ENCODE data around the gene PLOD3. TPM values are rescaled to one million over a fixed set of nuclear protein-coding genes. Genes with fewer than 3 reads are reported as not detected.
A peak's percentile ranks its signal among the peaks of the same experiment; 100 is the strongest.

The PLOD3 gene
- total and polyA plus RNA-seq, 3 experiments from 2014 or later: 23.1 to 45.4 (median 41.3) TPM

DNA sequence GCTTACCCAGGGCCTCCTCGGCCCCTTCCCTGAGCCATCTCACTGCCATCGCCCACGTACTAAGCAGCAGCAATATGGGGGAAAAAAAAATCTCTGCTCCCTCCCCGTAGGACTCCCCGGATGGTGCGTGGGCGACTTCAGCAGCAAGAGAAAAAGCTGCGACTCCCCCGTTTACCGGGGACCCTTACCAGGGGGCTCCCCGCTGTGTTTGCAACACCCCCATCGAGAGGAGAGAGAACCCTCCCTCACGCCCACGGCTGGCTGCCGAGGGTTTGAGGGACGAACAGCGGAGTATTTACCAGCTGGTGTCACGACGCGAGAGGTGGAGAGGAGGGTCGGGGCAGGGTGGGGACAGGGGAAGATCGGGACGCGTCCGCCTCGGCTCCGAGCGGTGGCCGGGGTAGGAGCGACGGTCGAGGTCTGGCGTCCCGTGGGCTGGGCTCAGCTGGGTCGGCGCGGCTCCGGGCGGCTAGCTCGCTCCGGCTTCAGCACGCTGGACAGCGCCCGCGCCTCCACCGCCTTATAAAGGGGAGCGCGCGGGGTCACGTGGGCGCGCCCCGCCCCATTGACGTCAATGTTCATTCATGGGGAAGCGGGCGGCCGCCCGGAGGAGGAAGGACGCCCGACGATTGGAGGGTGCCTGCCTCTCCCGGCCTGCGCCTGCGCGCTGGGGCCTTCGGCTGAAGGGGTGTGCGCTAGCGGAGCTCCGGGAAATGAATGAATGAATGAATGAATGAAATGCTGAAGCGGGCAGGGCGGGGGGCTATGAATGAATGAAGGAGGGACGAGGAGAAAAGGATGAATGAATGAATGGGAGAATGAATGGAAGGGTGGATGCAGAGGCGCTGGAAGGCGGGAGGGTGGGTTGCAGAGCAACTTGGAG, 52.1 kb downstream of the PLOD3 start, which contains the start of gene VGF:
Gene VGF, minus strand, starts transcription at position 495 of the 883 bp plus-strand sequence. CDS start 726 bp downstream, outside the sequence.
- H3K9me3 ChIP-seq (ENCODE audit: low read length): no peaks in the 10 kb centered on the region
- H3K27ac ChIP-seq (ENCODE audit: low read depth, low read length): no peak within 1 kb of the TSS
- ChIA-PET POLR2A (interaction anchor here (0.5 to 1.2 kb wide), 5 partner anchors 9 to 80 kb away, joined by 3 to 7 read pairs (median 4); partner anchors contain the start of gene FIS1), CTCF (interaction anchor here (0.7 to 2.7 kb wide), 5 partner anchors 10 to 78 kb away, joined by 3 to 23 read pairs (median 3); partner anchors contain the start of gene ZNHIT1)
- H3K4me1 ChIP-seq (ENCODE audit: insufficient read depth, low read length): peaks cover 41% of the 10 kb centered on the region
- peaks cover 35 to 60% (median 41%) of the 10 kb centered on the region in 3 donors for H3K4me1 Mint-ChIP-seq
- H3K4me3 ChIP-seq (ENCODE audit: low read length): peak within 1 kb of the TSS; percentile 50
- peak within 1 kb of the TSS; percentile 52 to 88 (median 74) for H3K4me3 Mint-ChIP-seq
- peaks cover 68% of the 10 kb centered on the region for H3K27me3 ChIP-seq (ENCODE audit: insufficient read depth, low read length, poor library complexity, severe bottlenecking)
- DNase-seq: peak; percentile 87 to 94 (median 90)
- peaks cover 63% of the 10 kb centered on the region in 2 donors for H3K27me3 Mint-ChIP-seq
- peak within 1 kb of the TSS in 7 of 8 donors; percentile 2 to 88 (median 65) for H3K27ac Mint-ChIP-seq
- H3K36me3 Mint-ChIP-seq: peaks cover 0 to under 1% (median 0%) of the 10 kb centered on the region in 3 donors
- no peaks in the 10 kb centered on the region for H3K36me3 ChIP-seq (ENCODE audit: insufficient read depth, low read length)
- H3K9me3 Mint-ChIP-seq: peaks cover 0 to 4% (median 0%) of the 10 kb centered on the region in 5 donors

DNA sequence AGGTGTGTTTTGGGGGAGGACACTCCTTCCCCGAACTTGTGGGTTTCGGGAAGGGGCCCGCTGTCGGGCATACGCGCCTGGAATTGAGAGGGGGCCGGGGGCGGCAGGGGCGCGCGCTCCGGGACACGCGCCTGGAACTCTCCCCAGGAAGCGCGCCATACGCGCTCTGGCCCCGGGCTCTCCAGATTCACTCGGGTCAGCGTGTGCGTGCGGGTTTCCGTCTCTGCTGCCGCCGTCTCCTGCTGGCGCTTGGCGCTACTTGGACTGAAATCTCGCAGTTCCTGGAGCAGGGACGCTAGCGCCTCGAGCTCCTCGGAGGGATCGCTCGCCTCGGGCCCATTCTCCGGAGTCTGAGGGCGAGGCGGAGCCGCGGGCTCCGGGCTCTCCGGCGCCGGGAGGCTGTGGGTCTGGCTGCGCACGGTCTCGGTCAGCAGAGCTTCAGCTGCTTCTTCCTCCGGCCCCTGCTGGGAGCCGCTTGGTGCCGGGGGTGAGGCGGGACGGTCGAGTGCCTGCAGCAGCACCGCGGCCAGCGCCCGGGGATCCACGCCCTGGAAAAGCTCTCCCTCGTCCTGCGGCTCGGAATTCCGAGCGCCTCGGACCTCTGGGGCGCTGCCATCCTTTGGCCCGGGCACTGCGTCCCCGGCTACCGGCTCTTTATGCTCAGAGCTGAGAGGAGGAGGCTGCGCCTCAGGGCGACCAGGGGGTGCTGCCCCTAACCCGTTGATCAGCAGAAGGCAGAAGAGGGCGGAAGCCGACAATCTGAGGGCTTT, 53.1 kb downstream of the PLOD3 start:
- H3K36me3 ChIP-seq (ENCODE audit: insufficient read depth, low read length): no peaks in the 10 kb centered on the region
- H3K4me1 Mint-ChIP-seq: peaks cover 27 to 50% (median 30%) of the 10 kb centered on the region in 3 donors
- H3K9me3 ChIP-seq (ENCODE audit: low read length): no peaks in the 10 kb centered on the region
- peak overlapping the region in 1 of 8 donors; percentile 75 for H3K27ac Mint-ChIP-seq
- ChIA-PET POLR2A (interaction anchor here (1.2 kb wide), 1 partner anchor 10 kb away, joined by 5 read pairs; no protein-coding TSS in a partner anchor), CTCF (interaction anchor here (1.1 to 2.7 kb wide), 3 partner anchors 9 to 21 kb away, joined by 3 to 23 read pairs (median 9); no protein-coding TSS in a partner anchor)
- H3K4me3 ChIP-seq (ENCODE audit: low read length): no peak overlapping the region
- peaks cover 0 to 4% (median 0%) of the 10 kb centered on the region in 5 donors for H3K9me3 Mint-ChIP-seq
- peak overlapping the region; percentile 44 to 75 (median 65) for H3K4me3 Mint-ChIP-seq
- no peak for DNase-seq
- H3K27ac ChIP-seq (ENCODE audit: low read depth, low read length): no peak overlapping the region
- peaks cover 54% of the 10 kb centered on the region in 2 donors for H3K27me3 Mint-ChIP-seq
- H3K27me3 ChIP-seq (ENCODE audit: insufficient read depth, low read length, poor library complexity, severe bottlenecking): peaks cover 57% of the 10 kb centered on the region
- peaks cover 31% of the 10 kb centered on the region for H3K4me1 ChIP-seq (ENCODE audit: insufficient read depth, low read length)
- H3K36me3 Mint-ChIP-seq: peaks cover under 1 to 8% (median 2%) of the 10 kb centered on the region in 3 donors

DNA sequence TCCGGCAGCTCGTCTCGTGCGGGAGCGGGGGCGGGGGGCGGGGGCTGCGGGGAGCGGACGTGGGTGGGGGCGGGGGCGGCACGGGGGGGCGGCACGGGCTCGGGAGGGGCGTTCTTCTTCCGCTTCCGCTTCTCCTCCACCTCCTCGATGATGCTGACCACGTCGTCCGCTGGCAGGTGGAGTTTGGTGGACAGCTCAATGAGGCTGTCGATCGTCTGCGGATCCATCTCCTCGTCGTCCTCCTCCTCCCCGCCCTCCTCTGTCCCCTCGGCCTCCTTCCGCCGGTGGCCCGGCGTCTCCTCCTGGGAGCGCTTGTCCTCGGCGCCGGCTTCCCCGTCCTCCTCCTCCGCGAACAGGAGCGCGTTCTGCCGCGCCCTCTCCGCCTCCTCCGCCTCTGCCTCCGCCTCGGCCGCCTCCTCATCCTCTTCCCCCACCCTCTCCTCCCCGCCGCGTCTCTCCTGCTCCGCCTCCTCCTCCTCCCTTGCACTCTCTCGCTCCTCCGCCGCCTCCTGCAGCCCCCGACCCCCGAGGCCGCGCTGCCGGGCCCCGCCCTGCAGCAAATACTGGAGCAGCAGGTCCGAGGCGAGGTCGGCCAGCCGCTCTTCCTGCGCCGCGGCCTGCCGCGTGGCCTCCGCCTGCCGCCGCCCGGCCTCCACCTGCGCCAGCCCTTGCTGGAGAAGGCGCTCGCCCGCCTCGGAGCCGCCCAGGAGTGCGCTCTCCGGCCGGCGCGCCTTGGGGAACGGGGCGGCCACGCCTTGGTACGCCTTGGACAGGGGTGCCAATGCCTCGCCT, 53.9 kb downstream of the PLOD3 start:
- Mint-ChIP-seq H3K27me3 (peaks cover 47% of the 10 kb centered on the region in 2 donors), H3K4me3 (peak overlapping the region; percentile 42 to 90 (median 76)), H3K4me1 (peaks cover 24 to 45% (median 24%) of the 10 kb centered on the region in 3 donors), H3K36me3 (peaks cover 2 to 13% (median 5%) of the 10 kb centered on the region in 3 donors), H3K27ac (peak overlapping the region in 2 of 8 donors; percentile 34 to 75), H3K9me3 (peaks cover 0 to 4% (median 0%) of the 10 kb centered on the region in 5 donors)
- no peaks in the 10 kb centered on the region for H3K9me3 ChIP-seq (ENCODE audit: low read length)
- DNase-seq: no peak
- H3K4me1 ChIP-seq (ENCODE audit: insufficient read depth, low read length): peaks cover 28% of the 10 kb centered on the region
- H3K36me3 ChIP-seq (ENCODE audit: insufficient read depth, low read length): no peaks in the 10 kb centered on the region
- peaks cover 49% of the 10 kb centered on the region for H3K27me3 ChIP-seq (ENCODE audit: insufficient read depth, low read length, poor library complexity, severe bottlenecking)
- no peak overlapping the region for H3K27ac ChIP-seq (ENCODE audit: low read depth, low read length)
- ChIA-PET POLR2A (interaction anchor here (1.2 kb wide), 1 partner anchor 10 kb away, joined by 5 read pairs; no protein-coding TSS in a partner anchor), CTCF (interaction anchor here (2.7 kb wide), 1 partner anchor 20 kb away, joined by 23 read pairs; no protein-coding TSS in a partner anchor)
- peak overlapping the region; percentile 22 for H3K4me3 ChIP-seq (ENCODE audit: low read length)

DNA sequence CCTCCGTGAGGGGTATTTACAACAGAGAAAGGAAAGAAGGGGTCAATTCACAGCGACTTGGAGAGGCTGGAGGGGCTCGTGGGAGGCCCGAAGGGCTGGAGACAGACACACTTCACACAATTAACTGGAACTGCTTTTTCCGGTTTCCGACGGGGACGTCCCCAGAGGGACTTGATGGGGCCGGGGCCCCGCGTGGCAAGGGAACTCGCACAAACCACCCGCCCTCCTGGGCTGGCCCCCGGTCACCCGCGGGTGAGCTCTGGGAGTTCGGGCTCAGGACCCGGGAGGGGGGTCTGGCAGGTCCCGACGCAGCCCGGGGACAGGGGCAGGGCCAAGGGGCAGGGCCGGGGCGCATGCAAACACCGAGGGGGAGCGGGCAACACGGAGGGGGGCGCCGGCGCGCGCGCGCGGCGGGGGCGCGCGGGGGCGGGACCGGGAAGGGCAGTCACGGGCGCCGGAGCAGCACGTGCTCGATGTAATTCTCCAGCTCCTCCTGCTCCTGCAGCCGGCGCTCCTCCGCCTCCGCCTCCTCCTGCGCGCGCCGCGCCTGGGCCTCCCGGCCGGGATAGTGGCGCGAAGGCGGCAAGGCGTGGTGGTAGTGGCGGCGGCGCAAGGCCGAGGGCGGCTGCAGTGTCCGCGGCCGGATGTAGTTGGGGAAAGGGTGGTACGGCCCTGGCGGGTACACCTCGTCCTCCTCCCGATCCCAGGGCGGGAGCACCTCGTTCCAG, 54.7 kb downstream of the PLOD3 start:
- H3K4me3 ChIP-seq (ENCODE audit: low read length): no peak overlapping the region
- POLR2A ChIA-PET: no interaction called here
- H3K27ac ChIP-seq (ENCODE audit: low read depth, low read length): no peak overlapping the region
- Mint-ChIP-seq H3K36me3 (peaks cover 5 to 18% (median 8%) of the 10 kb centered on the region in 3 donors), H3K27ac (peak overlapping the region in 1 of 8 donors; percentile 43), H3K27me3 (peaks cover 39 to 40% of the 10 kb centered on the region in 2 donors), H3K4me1 (peaks cover 21 to 41% (median 22%) of the 10 kb centered on the region in 3 donors), H3K9me3 (peaks cover 0 to 4% (median 0%) of the 10 kb centered on the region in 5 donors), H3K4me3 (peak overlapping the region in 6 of 7 donors; percentile 55 to 85 (median 62))
- CTCF ChIA-PET: no interaction called here
- H3K27me3 ChIP-seq (ENCODE audit: insufficient read depth, low read length, poor library complexity, severe bottlenecking): peaks cover 42% of the 10 kb centered on the region
- H3K36me3 ChIP-seq (ENCODE audit: insufficient read depth, low read length): no peaks in the 10 kb centered on the region
- peaks cover 28% of the 10 kb centered on the region for H3K4me1 ChIP-seq (ENCODE audit: insufficient read depth, low read length)
- DNase-seq: no peak
- H3K9me3 ChIP-seq (ENCODE audit: low read length): no peaks in the 10 kb centered on the region

DNA sequence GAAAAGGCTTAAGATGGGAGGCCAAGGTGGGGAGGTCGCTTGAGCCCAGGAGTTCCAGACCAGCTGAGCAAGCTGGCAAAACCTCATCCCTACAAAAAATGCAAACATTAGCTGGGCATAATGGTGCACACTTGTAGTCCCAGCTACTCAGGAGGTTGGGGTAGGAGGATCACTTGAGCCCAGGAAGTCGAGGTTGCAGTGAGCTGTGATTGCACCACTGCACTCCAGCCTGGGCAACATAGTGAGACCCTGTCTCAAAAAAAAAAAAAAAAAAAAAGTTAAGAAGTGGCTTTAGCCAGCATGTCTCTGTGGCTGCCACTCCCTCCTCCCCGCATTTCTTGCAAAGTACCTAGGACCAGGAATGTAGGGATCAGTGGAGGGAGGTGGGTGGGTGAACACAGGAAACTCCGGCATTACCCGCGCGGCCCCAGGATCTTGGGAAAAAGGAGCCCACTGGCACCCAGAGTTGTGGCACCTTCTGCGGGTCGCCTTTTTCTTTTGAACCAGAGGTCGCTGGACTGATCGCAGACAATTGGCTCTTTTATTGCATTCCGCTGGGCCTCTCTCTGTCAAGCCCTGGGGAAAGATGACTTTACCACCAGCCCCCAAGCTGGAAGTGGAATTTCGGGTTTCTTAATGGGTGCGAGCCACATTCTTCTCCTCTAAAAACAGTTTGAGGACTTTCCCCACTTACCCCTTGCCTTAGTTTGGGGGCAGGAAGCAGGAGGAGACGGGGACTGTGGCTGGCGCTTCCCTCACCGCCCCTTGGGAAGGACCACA, 55.5 kb downstream of the PLOD3 start:
- Mint-ChIP-seq H3K27ac (peak overlapping the region in 1 of 8 donors; percentile 43), H3K36me3 (peaks cover 5 to 24% (median 8%) of the 10 kb centered on the region in 3 donors), H3K27me3 (peaks cover 31 to 32% of the 10 kb centered on the region in 2 donors), H3K9me3 (peaks cover 0 to 4% (median 0%) of the 10 kb centered on the region in 5 donors), H3K4me3 (peak overlapping the region; percentile 40 to 85 (median 58)), H3K4me1 (peaks cover 17 to 34% (median 22%) of the 10 kb centered on the region in 3 donors)
- no peaks in the 10 kb centered on the region for H3K36me3 ChIP-seq (ENCODE audit: insufficient read depth, low read length)
- POLR2A ChIA-PET: no interaction called here
- peaks cover 28% of the 10 kb centered on the region for H3K4me1 ChIP-seq (ENCODE audit: insufficient read depth, low read length)
- DNase-seq: no peak
- H3K27ac ChIP-seq (ENCODE audit: low read depth, low read length): no peak overlapping the region
- H3K4me3 ChIP-seq (ENCODE audit: low read length): no peak overlapping the region
- CTCF ChIA-PET: no interaction called here
- H3K9me3 ChIP-seq (ENCODE audit: low read length): no peaks in the 10 kb centered on the region
- H3K27me3 ChIP-seq (ENCODE audit: insufficient read depth, low read length, poor library complexity, severe bottlenecking): peaks cover 33% of the 10 kb centered on the region

DNA sequence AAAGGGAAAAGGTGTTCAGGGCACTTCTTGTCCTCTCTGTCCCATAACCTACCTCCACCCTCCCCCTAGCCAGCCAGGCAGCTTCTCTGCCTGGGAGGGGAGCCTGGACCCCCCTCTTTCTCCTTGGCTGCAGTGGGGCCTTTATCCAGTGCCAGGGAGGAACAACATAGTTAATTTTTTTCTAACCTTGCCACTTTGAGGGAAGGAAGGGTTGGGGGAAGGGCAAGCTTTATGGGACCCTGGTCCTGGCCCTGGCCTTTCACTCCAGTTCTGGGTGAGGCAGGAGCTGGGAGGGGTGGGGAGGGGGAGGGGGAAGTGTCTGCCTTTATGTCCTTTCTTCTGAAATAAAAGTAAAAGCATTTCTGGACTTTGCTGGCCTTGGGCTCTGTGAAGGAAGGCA, 56.5 kb downstream of the PLOD3 start:
- peaks cover 25% of the 10 kb centered on the region in 2 donors for H3K27me3 Mint-ChIP-seq
- H3K4me3 Mint-ChIP-seq: peak overlapping the region in 1 of 7 donors; percentile 40
- no peak for DNase-seq
- Histone ChIP-seq H3K4me3 (ENCODE audit: low read length) (no peak overlapping the region), H3K9me3 (ENCODE audit: low read length) (no peaks in the 10 kb centered on the region), H3K36me3 (ENCODE audit: insufficient read depth, low read length) (no peaks in the 10 kb centered on the region), H3K27me3 (ENCODE audit: insufficient read depth, low read length, poor library complexity, severe bottlenecking) (peaks cover 27% of the 10 kb centered on the region), H3K4me1 (ENCODE audit: insufficient read depth, low read length) (peaks cover 23% of the 10 kb centered on the region), H3K27ac (ENCODE audit: low read depth, low read length) (no peak overlapping the region)
- peaks cover 14 to 29% (median 18%) of the 10 kb centered on the region in 3 donors for H3K4me1 Mint-ChIP-seq
- peaks cover 0 to 4% (median 0%) of the 10 kb centered on the region in 5 donors for H3K9me3 Mint-ChIP-seq
- H3K36me3 Mint-ChIP-seq: peaks cover 5 to 26% (median 8%) of the 10 kb centered on the region in 3 donors
- ChIA-PET CTCF (no interaction called here), POLR2A (no interaction called here)
- no peak overlapping the region for H3K27ac Mint-ChIP-seq
